ENCODE results near the gene TARDBP. TPM values are rescaled to one million over a fixed set of nuclear protein-coding genes. Genes with fewer than 3 reads are reported as not detected.
"Not testable (repeated sequence)": the region's sequence is repeated elsewhere in the genome, so short reads cannot be mapped to it uniquely, and the experiment has no call there.

The TARDBP gene
- total and polyA plus RNA-seq, 2 donors (not counting 1 experiment from before 2014, with no cell fraction given): 85.2 to 222 TPM

DNA sequence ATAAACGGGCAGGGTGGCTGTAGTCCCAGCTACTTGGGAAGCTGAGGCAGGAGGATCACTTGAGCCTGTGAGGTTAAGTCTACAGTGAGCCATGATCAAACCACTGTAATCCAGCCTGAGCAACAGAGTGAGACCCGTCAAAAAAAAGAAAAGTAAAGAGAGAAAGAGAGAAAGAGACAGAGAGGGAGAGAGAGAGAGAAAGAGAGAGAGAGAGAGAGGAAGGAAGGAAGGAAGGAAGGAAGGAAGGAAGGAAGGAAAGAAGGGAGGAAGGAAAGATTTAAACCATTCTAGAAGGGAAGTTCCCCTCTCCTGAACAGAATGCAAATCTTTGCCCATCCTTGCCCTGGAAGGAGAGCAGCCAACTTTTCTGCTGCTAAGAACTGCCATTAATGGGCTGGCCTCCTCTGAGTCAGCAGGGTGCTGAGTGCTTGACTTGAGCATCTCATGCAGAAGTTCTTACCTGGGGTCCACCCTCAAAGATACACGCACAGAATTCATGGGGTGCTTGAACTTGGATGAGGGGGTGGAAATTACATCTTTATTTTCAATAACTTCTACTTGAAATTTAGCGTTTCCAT, 24.5 kb upstream of the TARDBP start:
- POLR2A ChIA-PET: no interaction called here
- no CpG with 5 or more reads among the region's 4 CpGs for WGBS (ENCODE audit: insufficient coverage)
- Histone ChIP-seq H3K36me3 (replicated peaks in 1 of 2; ENCODE audit: control extremely low read depth in 1 of 2, control insufficient read depth in 1 of 2, extremely low read depth in 1 of 2, insufficient read depth in 2 of 2, low read length in 1 of 2) (no peaks in the 10 kb centered on the region), H3K4me2 (replicated peaks; ENCODE audit: low read depth, low read length, poor library complexity, severe bottlenecking) (no peak overlapping the region), H3K4me1 (ENCODE audit: control insufficient read depth in 2 of 2, insufficient read depth in 2 of 2, low read length in 2 of 2) (peaks cover 3 to 7% of the 10 kb centered on the region in 2 donors), H4K20me1 (ENCODE audit: control insufficient read depth, insufficient read depth, low read length, poor library complexity, severe bottlenecking) (no peaks in the 10 kb centered on the region), H3K9me3 (ENCODE audit: control extremely low read depth in 1 of 3, control insufficient read depth in 2 of 3, insufficient read depth in 1 of 3, low read length in 2 of 3) (no peaks in the 10 kb centered on the region), H3K27me3 (replicated peaks in 1 of 4; ENCODE audit: control extremely low read depth in 1 of 4, control insufficient read depth in 3 of 4, insufficient read depth in 4 of 4, low read length in 3 of 4) (no peaks in the 10 kb centered on the region), H2AFZ (ENCODE audit: insufficient read depth, low read depth, low read length, poor library complexity, severe bottlenecking) (no peak overlapping the region), H3K4me3 (ENCODE audit: control extremely low read depth in 1 of 5, extremely low read depth in 1 of 5, insufficient read depth in 1 of 5, low read depth in 2 of 5, low read length in 4 of 5) (no peak overlapping the region), H3K27ac (ENCODE audit: low read length in 2 of 2) (no peak overlapping the region), H3K79me2 (ENCODE audit: control insufficient read depth, insufficient read depth, low read length) (no peaks in the 10 kb centered on the region), H3K9ac (ENCODE audit: low read length) (no peak overlapping the region)
- DNase-seq: no peak
- CTCF ChIA-PET: no interaction called here
- intact Hi-C loops (cut with micrococcal nuclease): no loop called here
- H3K27ac Mint-ChIP-seq: no peak overlapping the region
- no peaks in the 10 kb centered on the region for H3K9me3 Mint-ChIP-seq (ENCODE audit: insufficient read depth)
- no peak for TF ChIP-seq CTCF (IDR thresholded peaks at IDR 0.05)
- TF ChIP-seq EZH2 (IDR thresholded peaks at IDR 0.05; ENCODE audit: borderline replicate concordance, insufficient read depth, low read depth, low read length, poor library complexity, severe bottlenecking): no peak
- peaks cover 7% of the 10 kb centered on the region for H3K4me1 Mint-ChIP-seq
- no peaks in the 10 kb centered on the region for H3K27me3 Mint-ChIP-seq
- H3K4me3 Mint-ChIP-seq: no peak overlapping the region
- no peak for ATAC-seq (ENCODE audit: low read depth)

DNA sequence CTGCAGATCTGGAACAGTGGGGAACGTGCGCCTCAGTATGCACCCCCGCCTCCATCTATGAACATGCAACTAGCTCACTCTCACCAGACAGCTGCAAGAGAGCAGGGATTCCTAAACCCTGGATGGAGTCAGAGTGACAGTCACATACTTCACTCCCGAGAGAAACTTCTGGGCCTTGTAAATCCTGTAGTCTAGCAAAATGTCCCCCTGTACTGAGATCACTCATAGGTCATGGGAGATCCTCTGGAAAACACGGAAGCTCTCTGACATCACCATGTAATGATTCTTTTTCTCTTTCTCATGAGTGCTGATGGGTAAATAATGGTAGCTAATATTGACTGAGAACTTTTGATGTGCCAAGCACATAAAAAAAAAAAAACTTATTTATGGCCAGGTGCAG, 23.4 kb upstream of the TARDBP start:
- TF ChIP-seq CTCF (IDR thresholded peaks at IDR 0.05) (no peak), EZH2 (IDR thresholded peaks at IDR 0.05; ENCODE audit: borderline replicate concordance, insufficient read depth, low read depth, low read length, poor library complexity, severe bottlenecking) (no peak)
- 100% methylated on average over 4 of the region's 5 CpGs for WGBS (ENCODE audit: insufficient coverage)
- no peak overlapping the region for H3K9ac ChIP-seq (ENCODE audit: low read length)

GRCh38 chr1:10989920-10990516, 22.4 kb upstream of the TARDBP start:
- H3K9me3 Mint-ChIP-seq (ENCODE audit: insufficient read depth); H3K27me3 Mint-ChIP-seq; H3K27me3 ChIP-seq (replicated peaks in 1 of 4; ENCODE audit: control extremely low read depth in 1 of 4, control insufficient read depth in 3 of 4, insufficient read depth in 4 of 4, low read length in 3 of 4); H3K4me2 ChIP-seq (replicated peaks; ENCODE audit: low read depth, low read length, poor library complexity, severe bottlenecking); H3K4me1 Mint-ChIP-seq; H3K9ac ChIP-seq (ENCODE audit: low read length); DNase-seq; H3K4me3 Mint-ChIP-seq; H3K4me3 ChIP-seq (ENCODE audit: control extremely low read depth in 1 of 5, extremely low read depth in 1 of 5, insufficient read depth in 1 of 5, low read depth in 2 of 5, low read length in 4 of 5); H4K20me1 ChIP-seq (ENCODE audit: control insufficient read depth, insufficient read depth, low read length, poor library complexity, severe bottlenecking); H3K9me3 ChIP-seq (ENCODE audit: control extremely low read depth in 1 of 3, control insufficient read depth in 2 of 3, insufficient read depth in 1 of 3, low read length in 2 of 3); intact Hi-C loops (cut with micrococcal nuclease); H3K36me3 ChIP-seq (replicated peaks in 1 of 2; ENCODE audit: control extremely low read depth in 1 of 2, control insufficient read depth in 1 of 2, extremely low read depth in 1 of 2, insufficient read depth in 2 of 2, low read length in 1 of 2); POLR2A ChIA-PET; ATAC-seq (ENCODE audit: low read depth); H3K79me2 ChIP-seq (ENCODE audit: control insufficient read depth, insufficient read depth, low read length); H3K27ac ChIP-seq (ENCODE audit: low read length in 2 of 2); H3K27ac Mint-ChIP-seq; H3K4me1 ChIP-seq (ENCODE audit: control insufficient read depth in 2 of 2, insufficient read depth in 2 of 2, low read length in 2 of 2); H2AFZ ChIP-seq (ENCODE audit: insufficient read depth, low read depth, low read length, poor library complexity, severe bottlenecking); CTCF ChIA-PET: not testable (repeated sequence)
- 100% methylated on average over 3 of the region's 6 CpGs for WGBS (ENCODE audit: insufficient coverage)

More for the DNA sequence above, 23.4 kb upstream of the TARDBP start:
- DNase-seq (no peak), ATAC-seq (ENCODE audit: low read depth) (no peak)
- Mint-ChIP-seq H3K27me3 (no peaks in the 10 kb centered on the region), H3K4me1 (peaks cover 7% of the 10 kb centered on the region), H3K9me3 (ENCODE audit: insufficient read depth) (no peaks in the 10 kb centered on the region), H3K27ac (no peak overlapping the region), H3K4me3 (no peak overlapping the region)
- no peaks in the 10 kb centered on the region for H3K79me2 ChIP-seq (ENCODE audit: control insufficient read depth, insufficient read depth, low read length)
- no peak overlapping the region for H2AFZ ChIP-seq (ENCODE audit: insufficient read depth, low read depth, low read length, poor library complexity, severe bottlenecking)
- no peaks in the 10 kb centered on the region for H3K36me3 ChIP-seq (replicated peaks in 1 of 2; ENCODE audit: control extremely low read depth in 1 of 2, control insufficient read depth in 1 of 2, extremely low read depth in 1 of 2, insufficient read depth in 2 of 2, low read length in 1 of 2)
- no peak overlapping the region for H3K4me2 ChIP-seq (replicated peaks; ENCODE audit: low read depth, low read length, poor library complexity, severe bottlenecking)
- intact Hi-C loops (cut with micrococcal nuclease): no loop called here
- no peaks in the 10 kb centered on the region for H4K20me1 ChIP-seq (ENCODE audit: control insufficient read depth, insufficient read depth, low read length, poor library complexity, severe bottlenecking)
- ChIA-PET POLR2A (no interaction called here), CTCF (no interaction called here)
- H3K9me3 ChIP-seq (ENCODE audit: control extremely low read depth in 1 of 3, control insufficient read depth in 2 of 3, insufficient read depth in 1 of 3, low read length in 2 of 3): no peaks in the 10 kb centered on the region
- H3K27me3 ChIP-seq (replicated peaks in 1 of 4; ENCODE audit: control extremely low read depth in 1 of 4, control insufficient read depth in 3 of 4, insufficient read depth in 4 of 4, low read length in 3 of 4): no peaks in the 10 kb centered on the region
- H3K4me3 ChIP-seq (ENCODE audit: control extremely low read depth in 1 of 5, extremely low read depth in 1 of 5, insufficient read depth in 1 of 5, low read depth in 2 of 5, low read length in 4 of 5): no peak overlapping the region
- H3K27ac ChIP-seq (ENCODE audit: low read length in 2 of 2): no peak overlapping the region
- peaks cover 3 to 7% of the 10 kb centered on the region in 2 donors for H3K4me1 ChIP-seq (ENCODE audit: control insufficient read depth in 2 of 2, insufficient read depth in 2 of 2, low read length in 2 of 2)
